HEK293 (cell line): Measurements from ENCODE around the gene OBP2A.

Source experiments
- CTCF ChIA-PET: fragments of 350-600 bp; formaldehyde crosslinking; extraction: SDS; loops from one replicate; lab custom pipeline; 2021; ENCODE audit warnings: antibody characterized with exemption; lab: Yijun Ruan, JAX
- POLR2A ChIA-PET: fragments of 300-600 bp; formaldehyde crosslinking; extraction: SDS; loops from one replicate; lab custom pipeline; 2020; ENCODE audit warnings: antibody characterized with exemption, inconsistent platforms; lab: Yijun Ruan, JAX
- H3K27ac ChIP-seq: fragments of 200-500 bp; sonication (Bioruptor generic); 2 replicates; pipeline ENCODE4 v1.5.1; 2014; ENCODE audit warnings: low read depth, low read length, control low read depth, inconsistent platforms; ENCODE audit errors: extremely low read depth
- H3K36me3 ChIP-seq, 2 experiments: fragments of 200-500 bp in 1 of 2; sonication (Bioruptor generic) in 1 of 2; 1 replicate in 1 of 2; 2 replicates in 1 of 2; pipeline ENCODE4 v1.5.1; 2014 to 2017; ENCODE audit warnings: inconsistent platforms in 2 of 2, low read length in 2 of 2; ENCODE audit not compliant: control insufficient read depth in 2 of 2, insufficient read depth in 1 of 2
- H3K4me1 ChIP-seq: fragments of 200-500 bp; sonication (Bioruptor generic); 2 replicates; pipeline ENCODE4 v1.5.1; 2014; ENCODE audit warnings: mild to moderate bottlenecking, low read length, inconsistent platforms; ENCODE audit not compliant: control insufficient read depth, insufficient read depth
- H3K4me3 ChIP-seq: 2 replicates; pipeline ENCODE4 v1.5.1; 2011; ENCODE audit warnings: low read depth, mild to moderate bottlenecking, control low read depth, low read length, moderate library complexity
- H3K9me3 ChIP-seq: fragments of 200-500 bp; sonication (Bioruptor generic); 2 replicates; pipeline ENCODE4 v1.5.1; 2014; ENCODE audit warnings: low read depth, low read length, inconsistent platforms; ENCODE audit not compliant: control insufficient read depth, insufficient read depth
- HOXA7 ChIP-seq: sonication (generic); formaldehyde crosslinking; IDR thresholded peaks from 2 replicates; pipeline ENCODE4 v1.8.1; 2022; ENCODE audit warnings: missing genetic modification reagents, borderline replicate concordance
- SETDB1 ChIP-seq: IDR thresholded peaks from one replicate; pipeline ENCODE4 v1.6.1; 2017; ENCODE audit warnings: mild to moderate bottlenecking, low read length, moderate library complexity, mixed read lengths; ENCODE audit not compliant: insufficient read length
- SP3 ChIP-seq: fragments of 450-650 bp; formaldehyde crosslinking; IDR thresholded peaks from 2 replicates; pipeline ENCODE4 v1.5.1; 2016; ENCODE audit warnings: missing biosample characterization, missing genetic modification characterization
- TRIM28 ChIP-seq: IDR thresholded peaks from 2 replicates; pipeline ENCODE4 v1.6.1; 2011; ENCODE audit warnings: low read length, control low read depth, borderline replicate concordance
- ZBTB1 ChIP-seq: fragments of 450-650 bp; formaldehyde crosslinking; IDR thresholded peaks from 2 replicates; pipeline ENCODE4 v1.5.1; 2016; ENCODE audit warnings: missing biosample characterization, missing genetic modification characterization
- ZNF16 ChIP-seq: fragments of 450-650 bp; formaldehyde crosslinking; IDR thresholded peaks from 2 replicates; pipeline ENCODE4 v1.5.1; 2016; ENCODE audit warnings: low read depth, missing biosample characterization, missing genetic modification characterization
- ZNF184 ChIP-seq: fragments of 450-650 bp; IDR thresholded peaks from 2 replicates; pipeline ENCODE4 v1.5.1; 2018; ENCODE audit warnings: missing biosample characterization, mild to moderate bottlenecking, missing genetic modification characterization
- ZNF202 ChIP-seq: fragments of 450-650 bp; formaldehyde crosslinking; IDR thresholded peaks from 2 replicates; pipeline ENCODE4 v1.5.1; 2016; ENCODE audit warnings: missing biosample characterization, missing genetic modification characterization, borderline replicate concordance
- ZNF26 ChIP-seq: fragments of 450-650 bp; formaldehyde crosslinking; IDR thresholded peaks from 2 replicates; pipeline ENCODE4 v1.5.1; 2016; ENCODE audit warnings: missing biosample characterization, missing genetic modification characterization
- ZNF280C ChIP-seq: fragments of 450-650 bp; formaldehyde crosslinking; IDR thresholded peaks from 2 replicates; pipeline ENCODE4 v1.5.1; 2016; ENCODE audit warnings: missing biosample characterization, missing genetic modification characterization
- ZNF324 ChIP-seq: fragments of 450-650 bp; formaldehyde crosslinking; IDR thresholded peaks from 2 replicates; pipeline ENCODE4 v1.5.1; 2016; ENCODE audit warnings: missing biosample characterization, missing genetic modification characterization
- ZNF366 ChIP-seq: fragments of 450-650 bp; formaldehyde crosslinking; conservative IDR thresholded peaks from 2 replicates; pipeline ENCODE4 v1.5.1; 2016; ENCODE audit warnings: missing biosample characterization, missing genetic modification characterization
- ZNF404 ChIP-seq: fragments of 450-650 bp; formaldehyde crosslinking; IDR thresholded peaks from 2 replicates; pipeline ENCODE4 v1.5.1; 2017; ENCODE audit warnings: missing biosample characterization, missing genetic modification characterization
- ZNF416 ChIP-seq: fragments of 450-650 bp; formaldehyde crosslinking; IDR thresholded peaks from 2 replicates; pipeline ENCODE4 v1.5.1; 2016; ENCODE audit warnings: missing biosample characterization, missing genetic modification characterization
- ZNF449 ChIP-seq: fragments of 450-650 bp; formaldehyde crosslinking; IDR thresholded peaks from 2 replicates; pipeline ENCODE4 v1.5.1; 2017; ENCODE audit warnings: missing biosample characterization, mild to moderate bottlenecking, missing genetic modification characterization, moderate library complexity
- ZNF692 ChIP-seq: fragments of 450-650 bp; formaldehyde crosslinking; IDR thresholded peaks from 2 replicates; pipeline ENCODE4 v1.5.1; 2016; ENCODE audit warnings: missing biosample characterization, missing genetic modification characterization
- ZNF707 ChIP-seq: fragments of 450-650 bp; formaldehyde crosslinking; IDR thresholded peaks from 2 replicates; pipeline ENCODE4 v1.5.1; 2016; ENCODE audit warnings: missing biosample characterization, missing genetic modification characterization
- ZSCAN23 ChIP-seq: fragments of 450-650 bp; formaldehyde crosslinking; IDR thresholded peaks from 2 replicates; pipeline ENCODE4 v1.5.1; 2016; ENCODE audit warnings: missing biosample characterization, missing genetic modification characterization
- TF ChIP-seq, protein P1 (sequence below): fragments of 450-650 bp; formaldehyde crosslinking; IDR thresholded peaks from 2 replicates; pipeline ENCODE4; 2016; ENCODE audit warnings: missing biosample characterization, missing genetic modification characterization

The OBP2A gene

DNA sequence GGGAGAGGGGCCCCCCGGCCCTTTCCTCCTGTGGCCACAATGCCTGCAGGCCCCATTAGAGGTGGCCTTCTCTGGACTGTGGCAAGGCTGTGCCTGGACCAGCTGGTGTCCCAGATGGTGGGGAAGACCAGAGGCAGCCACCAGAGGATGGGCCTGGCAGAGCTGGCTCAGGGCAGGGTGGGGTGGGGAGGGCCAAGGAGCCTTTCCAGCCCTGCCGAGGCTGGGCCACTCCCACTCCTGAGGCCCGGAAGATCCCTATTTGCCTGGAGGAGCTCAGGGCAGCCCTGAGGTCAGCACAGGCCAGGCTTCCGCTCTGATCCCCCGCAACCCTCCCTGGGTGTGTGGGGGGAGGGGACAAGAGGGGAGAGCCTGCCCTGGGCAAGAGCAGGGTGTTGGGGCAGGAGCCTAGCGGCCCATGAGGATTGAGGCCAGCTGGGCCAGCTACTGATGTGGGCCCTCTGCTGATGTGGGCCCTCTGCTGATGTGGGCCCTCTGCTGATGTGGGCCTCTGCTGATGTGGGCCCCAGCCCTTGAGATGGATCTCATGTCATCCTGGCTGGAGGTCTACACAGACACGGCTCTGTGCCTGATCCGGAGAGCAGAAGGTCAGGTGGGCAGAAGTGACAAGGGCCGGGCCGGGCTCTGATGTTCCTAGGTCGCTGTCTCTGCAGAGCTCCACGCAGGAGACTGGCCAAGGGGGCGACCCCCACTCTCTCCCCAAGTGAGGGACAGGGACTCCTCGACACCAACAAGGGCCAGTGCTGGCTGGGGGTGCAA lies 39.4 kb upstream of the OBP2A start (continued):
- no peak for TF ChIP-seq SP3
- TF ChIP-seq ZNF692 (tag by site-specific recombination): peak; percentile 77
- no peak for TF ChIP-seq ZNF404 (tag by site-specific recombination)
- no peak for TF ChIP-seq ZBTB1

DNA sequence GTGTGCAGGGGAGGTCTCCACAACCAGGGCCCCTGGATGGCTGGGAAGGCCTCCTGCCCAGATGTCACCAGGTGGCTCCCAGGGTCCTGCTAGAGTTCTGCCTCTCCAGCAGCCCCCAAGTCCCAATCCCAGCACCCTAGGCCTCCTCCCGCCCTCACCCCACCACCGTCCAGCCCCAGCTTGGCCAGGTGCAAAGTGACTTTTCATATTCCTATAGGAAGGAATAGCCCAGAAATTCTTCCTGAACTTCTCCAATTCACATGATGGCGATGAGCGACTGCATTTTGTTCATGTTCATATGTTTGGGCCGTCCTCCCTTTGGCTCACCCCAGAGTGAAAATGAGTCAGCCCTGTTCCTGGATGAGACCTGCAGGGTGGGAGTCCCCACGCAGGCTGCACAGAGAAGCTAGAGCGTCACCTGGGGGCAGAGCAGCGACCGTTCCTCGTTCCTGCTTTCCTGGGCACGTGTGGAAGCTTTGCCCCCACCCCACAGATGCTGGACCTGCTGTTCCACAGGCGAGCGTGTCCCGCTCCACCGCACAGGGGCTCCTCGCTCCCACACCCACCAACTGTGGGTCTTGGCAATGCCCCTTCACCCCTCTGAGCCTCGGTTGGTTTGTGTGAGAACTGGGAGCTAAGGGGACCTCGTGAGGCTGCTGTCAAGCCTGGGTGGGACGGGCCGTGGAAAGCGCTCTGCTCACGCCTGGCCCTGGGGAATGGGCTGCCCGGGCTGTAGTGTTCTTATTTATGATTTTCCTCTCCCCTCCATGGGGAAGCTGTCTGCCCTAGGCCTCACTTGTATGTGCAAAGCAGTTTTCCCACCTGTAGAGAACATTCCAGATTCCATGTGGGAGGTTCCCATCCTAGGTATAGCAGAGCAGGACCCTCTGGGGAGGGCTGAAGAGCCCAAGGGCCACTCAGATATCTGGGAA lies 38.6 kb upstream of the OBP2A start:
- H3K27ac ChIP-seq: no peak overlapping the region
- CTCF ChIA-PET: interaction anchor here (0.6 to 0.7 kb wide), 2 partner anchors 13 to 416 kb away, joined by 3 read pairs; no protein-coding TSS in a partner anchor
- no peaks in the 10 kb centered on the region for H3K4me1 ChIP-seq
- no peak overlapping the region for H3K4me3 ChIP-seq
- peaks cover 0 to 30% of the 10 kb centered on the region in 2 experiments; a peak in 2 of 3 replicates for H3K36me3 ChIP-seq
- POLR2A ChIA-PET: no interaction called here
- no peaks in the 10 kb centered on the region for H3K9me3 ChIP-seq
- TF ChIP-seq ZNF692 (tag by site-specific recombination): no peak
- TF ChIP-seq, protein P1, sequence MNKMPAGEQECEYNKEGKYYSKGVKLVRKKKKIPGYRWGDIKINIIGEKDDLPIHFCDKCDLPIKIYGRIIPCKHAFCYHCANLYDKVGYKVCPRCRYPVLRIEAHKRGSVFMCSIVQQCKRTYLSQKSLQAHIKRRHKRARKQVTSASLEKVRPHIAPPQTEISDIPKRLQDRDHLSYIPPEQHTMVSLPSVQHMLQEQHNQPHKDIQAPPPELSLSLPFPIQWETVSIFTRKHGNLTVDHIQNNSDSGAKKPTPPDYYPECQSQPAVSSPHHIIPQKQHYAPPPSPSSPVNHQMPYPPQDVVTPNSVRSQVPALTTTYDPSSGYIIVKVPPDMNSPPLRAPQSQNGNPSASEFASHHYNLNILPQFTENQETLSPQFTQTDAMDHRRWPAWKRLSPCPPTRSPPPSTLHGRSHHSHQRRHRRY (tag by site-specific recombination): no peak
- TF ChIP-seq SETDB1: no peak
- TF ChIP-seq ZNF416 (tag by site-specific recombination): no peak
- TF ChIP-seq ZNF366: no peak
- no peak for TF ChIP-seq ZNF280C (tag by site-specific recombination)
- no peak for TF ChIP-seq ZNF202 (tag by site-specific recombination)
- no peak for TF ChIP-seq ZNF707
- no peak for TF ChIP-seq ZNF26 (tag by site-specific recombination)
- no peak for TF ChIP-seq ZNF184 (tag by site-specific recombination)
- TF ChIP-seq ZNF16 (tag by site-specific recombination): no peak
- no peak for TF ChIP-seq ZSCAN23
- no peak for TF ChIP-seq ZNF449 (tag by site-specific recombination)
- no peak for TF ChIP-seq ZNF324 (tag by site-specific recombination)
- TF ChIP-seq TRIM28: no peak
- TF ChIP-seq HOXA7 (CRISPR knock-in tag): no peak
